ENCODE results near the gene ZSCAN31. TPM values are rescaled to one million over a fixed set of nuclear protein-coding genes. Genes with fewer than 3 reads are reported as not detected.

Gene ZSCAN31
- total and polyA plus RNA-seq, 9 of the 15 experiments (the other 6 are each of a cell fraction or from before 2014, with no cell fraction given) = 3.9 to 12.1 (median 7.0) TPM

GRCh38 chr6:28349892-28350737 is 14.2 kb upstream of the ZSCAN31 start, which contains the start of gene ZKSCAN3 (continued):
- TF ChIP-seq ZNF609 (CRISPR knock-in tag; IDR thresholded peaks at IDR 0.05; ENCODE audit: borderline replicate concordance) (no peak), FOS (IDR thresholded peaks at IDR 0.05; ENCODE audit: extremely low read depth, insufficient read length) (no peak), TEAD1 (CRISPR knock-in tag; IDR thresholded peaks at IDR 0.05) (peak in 1 of 2 experiments; percentile 96; a peak in 2 of 4 replicates), ATF6 (CRISPR knock-in tag; IDR thresholded peaks at IDR 0.05) (no peak; the same call in 1 of the 2 replicates), MECOM (CRISPR knock-in tag; IDR thresholded peaks at IDR 0.05) (no peak), LARP7 (IDR thresholded peaks at IDR 0.05) (peak; percentile 98), POLR3A (IDR thresholded peaks at IDR 0.05; ENCODE audit: borderline replicate concordance, extremely low read depth, insufficient read depth, insufficient read length) (no peak), POLR2A (conservative IDR thresholded peaks at IDR 0.05) (peak; percentile 96), ZNF24 (IDR thresholded peaks at IDR 0.05) (peak; percentile 65), ZNF586 (CRISPR knock-in tag; conservative IDR thresholded peaks at IDR 0.05) (no peak), CBFA2T2 (conservative IDR thresholded peaks at IDR 0.05) (no peak), ZNF280B (CRISPR knock-in tag; IDR thresholded peaks at IDR 0.05) (no peak), GABPB1 (CRISPR knock-in tag; IDR thresholded peaks at IDR 0.05) (peak; percentile 92), HCFC1 (IDR thresholded peaks at IDR 0.05; ENCODE audit: low read depth, low read length) (peak; percentile 74), HMGXB4 (CRISPR knock-in tag; IDR thresholded peaks at IDR 0.05) (peak; percentile 56; the same call in 1 of the 2 replicates), RBFOX2 (IDR thresholded peaks at IDR 0.05; ENCODE audit: low read depth, low read length) (peak; percentile 90), NFE2 (IDR thresholded peaks at IDR 0.05; ENCODE audit: low read depth) (0 out of 2 replicates have a peak, but pooled peaks have one; percentile 1), MAZ (CRISPR knock-in tag; conservative IDR thresholded peaks at IDR 0.05 in 1 of 2, IDR thresholded peaks at IDR 0.05 in 1 of 2) (peak; percentile 91 to 95)

All from K562 (cell line).